Uterine smooth muscle cell (primary cell): ENCODE results near the gene CDH13. TPM values are rescaled to one million over a fixed set of nuclear protein-coding genes. Genes with fewer than 3 reads are reported as not detected.

Experiments
- total RNA-seq: library from RNA; depleted of rRNA; stranded (reverse); fragments of >200 nt; gene quantifications from 2 replicates; pipeline ENCODE4 v1.2.3, GENCODE V29; 2014

Gene CDH13
- 107 and 133 TPM in 2 replicates for total RNA-seq

DNA sequence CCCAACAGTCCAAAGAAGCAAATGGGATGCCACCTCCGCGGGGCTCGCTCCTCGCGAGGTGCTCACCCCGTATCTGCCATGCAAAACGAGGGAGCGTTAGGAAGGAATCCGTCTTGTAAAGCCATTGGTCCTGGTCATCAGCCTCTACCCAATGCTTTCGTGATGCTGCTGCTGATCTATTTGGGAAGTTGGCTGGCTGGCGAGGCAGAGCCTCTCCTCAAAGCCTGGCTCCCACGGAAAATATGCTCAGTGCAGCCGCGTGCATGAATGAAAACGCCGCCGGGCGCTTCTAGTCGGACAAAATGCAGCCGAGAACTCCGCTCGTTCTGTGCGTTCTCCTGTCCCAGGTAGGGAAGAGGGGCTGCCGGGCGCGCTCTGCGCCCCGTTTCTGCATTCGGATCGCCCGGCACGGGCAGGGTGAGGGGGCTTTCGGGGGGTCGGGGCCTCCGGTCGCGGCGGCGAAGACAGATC, at the start of gene CDH13:
Gene CDH13 (plus strand): TSS at position 179 of the 471 bp plus-strand sequence.

DNA sequence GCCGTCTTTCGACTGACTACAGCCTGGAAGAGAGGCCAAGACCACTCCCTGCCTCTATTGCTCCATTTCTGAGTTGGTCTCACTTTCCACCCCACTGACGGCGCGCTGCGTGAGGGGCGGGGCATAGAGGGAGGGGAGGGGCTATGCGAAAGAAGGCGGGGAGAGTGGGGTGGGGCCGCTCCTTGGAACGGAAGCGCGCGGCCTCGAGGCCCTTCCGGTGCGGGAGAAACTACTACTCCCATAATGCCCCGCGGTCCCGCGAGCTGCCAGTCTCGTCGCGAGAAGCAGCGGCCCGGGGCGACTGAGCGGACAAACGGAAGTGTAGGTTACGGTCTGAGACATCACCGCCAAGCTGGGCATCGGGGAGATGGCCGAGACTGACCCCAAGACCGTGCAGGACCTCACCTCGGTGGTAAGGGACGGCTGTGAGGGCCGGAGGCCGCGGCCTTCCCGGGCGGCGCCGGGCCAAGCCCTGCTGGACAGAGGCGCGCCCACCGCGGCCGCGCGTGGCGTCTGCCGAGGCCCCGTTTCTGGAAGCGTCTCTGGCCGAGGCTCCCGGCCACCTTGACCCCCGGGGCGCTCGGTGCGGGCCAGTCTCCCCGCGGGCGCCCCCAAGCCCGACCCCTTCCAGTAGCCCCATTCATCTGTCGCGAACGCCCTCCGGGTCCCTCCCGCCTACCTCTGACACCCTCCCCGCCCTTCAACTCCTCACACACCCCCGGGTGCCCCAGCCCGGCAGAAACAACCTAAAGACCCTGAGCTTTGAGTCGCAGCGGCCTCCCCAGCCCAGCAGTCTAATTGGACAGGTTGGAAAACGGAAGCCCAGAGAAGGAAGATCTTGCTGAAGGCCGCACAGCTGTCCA, 1181.2 kb downstream of the CDH13 start, which contains the start of gene HSBP1:
Gene HSBP1 (plus strand): TSS at position 269 of the 863 bp plus-strand sequence. CDS start 99 bp downstream, at position 368.

